Medulla oblongata (tissue), 1 donor: ENCODE measurements around the gene SERPINA6.
"Not testable (repeated sequence)": the region's sequence is repeated elsewhere in the genome, so short reads cannot be mapped to it uniquely, and the experiment has no call there.

Source experiments
- DNase-seq: peaks from one replicate; pipeline ENCODE4 v3.0.0-alpha.2; 2015; ENCODE audit errors: extremely low spot score

SERPINA6 gene

GRCh38 chr14:94322648-94323570, at the start of gene SERPINA6:
TSS of gene SERPINA6 (minus strand) at chr14:94323336. CDS start at chr14:94314648, 8,688 bp downstream.
- DNase-seq: no peak

GRCh38 chr14:94372021-94372605, 49.0 kb upstream of the SERPINA6 start:
- DNase-seq: no peak

- DNase-seq: no peak
These were observed 47.4 kb upstream of the SERPINA6 start for GRCh38 chr14:94370524-94370910.

GRCh38 chr14:94369766-94370523, 46.8 kb upstream of the SERPINA6 start:
- not testable (repeated sequence) for DNase-seq

DNA sequence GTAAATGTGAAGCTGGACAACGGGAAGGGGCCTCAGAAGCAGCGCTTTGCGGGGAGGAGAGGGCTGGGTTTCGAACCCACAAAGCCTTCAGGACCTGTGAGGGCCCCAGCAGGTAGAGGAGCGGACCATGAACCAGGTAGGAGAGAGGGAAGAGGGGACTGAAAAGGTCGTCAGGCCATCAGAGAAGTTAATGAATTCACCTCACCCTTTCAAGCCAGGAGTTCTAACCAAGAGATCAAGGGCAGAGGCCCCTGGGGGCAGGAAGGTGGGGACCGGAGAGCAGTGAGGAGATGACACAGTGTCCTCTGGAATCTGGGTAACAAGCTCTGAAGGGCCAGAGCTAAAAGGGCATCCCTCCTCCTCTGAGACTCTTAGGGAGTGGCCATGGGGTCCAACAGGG, 45.8 kb upstream of the SERPINA6 start:
- DNase-seq: no peak

DNA sequence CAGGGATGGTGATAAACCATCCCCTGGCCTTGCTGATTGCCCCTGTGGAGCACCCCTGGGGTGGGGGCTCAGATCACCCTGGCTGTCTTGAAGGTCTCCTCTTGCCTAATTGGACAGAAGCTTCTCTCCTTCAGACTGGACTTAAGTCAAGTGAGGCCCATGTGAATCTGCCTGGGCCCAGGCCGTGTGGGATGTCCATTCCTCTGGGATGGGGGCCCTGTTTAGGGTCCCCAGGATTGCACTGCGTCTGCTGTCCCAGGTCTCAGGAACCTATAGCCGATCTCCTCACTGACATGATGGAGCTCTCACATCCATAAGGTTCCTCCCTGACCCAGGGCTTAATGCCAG, 45.1 kb upstream of the SERPINA6 start:
- no peak for DNase-seq

DNA sequence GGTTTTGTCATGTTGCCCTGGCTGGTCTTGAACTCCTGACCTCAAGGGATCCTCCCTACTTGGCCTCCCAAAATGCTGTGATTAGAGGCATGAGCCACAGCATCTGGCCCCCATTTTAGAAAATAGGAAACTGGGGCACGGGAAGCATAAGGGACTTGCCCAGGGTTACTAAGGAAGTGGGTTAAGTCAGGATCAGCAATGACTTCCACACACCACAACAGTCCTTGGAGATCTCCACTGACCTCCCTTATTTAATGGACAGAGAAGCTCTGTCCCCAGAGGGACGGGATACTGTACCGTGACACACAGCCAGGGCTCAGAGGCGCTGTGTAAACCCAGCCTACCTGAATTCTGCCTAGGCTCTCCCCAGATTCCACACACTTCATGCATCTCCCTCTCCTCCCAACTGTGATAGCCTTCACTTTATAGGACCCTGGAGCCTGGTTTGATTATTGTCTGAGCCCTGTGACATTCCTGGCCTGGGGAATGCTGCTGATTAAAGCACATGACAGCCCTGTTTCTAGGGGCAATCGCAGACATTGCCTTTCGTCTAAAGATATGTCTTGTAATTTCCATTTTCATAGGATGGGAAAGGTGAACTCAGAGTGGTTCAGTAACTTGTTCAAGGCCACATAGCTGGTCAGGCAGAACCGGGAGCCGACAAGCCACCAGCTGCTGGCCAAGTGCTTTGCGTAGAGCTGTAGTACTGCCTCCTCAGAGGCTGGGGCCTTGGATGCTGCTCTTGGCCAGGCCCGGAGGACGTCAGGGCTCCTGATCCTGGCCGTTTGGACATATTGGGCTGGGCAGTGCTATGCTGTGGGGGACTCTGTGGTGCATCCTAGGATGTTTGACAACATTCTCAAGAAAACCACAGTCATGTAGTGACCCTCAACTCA, 44.5 kb upstream of the SERPINA6 start:
- DNase-seq: no peak

DNA sequence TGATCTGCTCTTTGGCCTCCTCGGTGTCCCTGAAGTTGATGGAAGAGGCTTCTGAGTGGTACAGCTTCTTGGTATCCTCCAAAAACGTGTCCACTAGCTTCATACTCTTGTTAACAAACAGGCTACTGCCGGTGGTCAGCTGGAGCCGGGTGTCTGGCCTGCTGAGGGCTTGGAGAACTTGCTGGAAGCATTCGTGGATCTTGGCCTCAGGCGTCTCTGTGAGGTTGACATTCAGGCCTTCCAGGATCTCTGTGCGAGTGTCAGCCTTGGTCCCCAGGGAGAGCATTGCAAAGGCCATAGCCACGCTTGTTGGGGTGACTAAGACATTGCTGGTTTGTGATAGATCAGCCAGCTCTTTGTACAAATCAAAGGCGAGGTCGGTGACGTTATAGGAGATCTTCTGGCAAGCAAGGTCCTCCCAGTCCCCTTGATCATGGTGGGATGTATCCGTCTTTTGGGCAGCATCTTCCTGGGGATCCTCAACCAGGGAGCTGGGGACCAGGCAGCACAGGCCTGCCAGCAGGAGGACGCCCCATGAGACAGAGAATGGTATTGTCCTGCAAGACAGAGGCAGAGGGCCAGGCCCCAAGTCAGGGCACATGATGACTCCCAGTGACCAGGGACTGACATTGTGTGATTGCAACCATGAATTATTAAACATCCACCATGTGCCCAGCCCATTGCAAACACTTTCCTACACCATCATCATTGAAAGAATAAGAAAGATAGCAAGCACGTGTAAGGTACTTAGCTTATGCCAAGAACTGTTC, 43.2 kb upstream of the SERPINA6 start, which contains the start of gene SERPINA2:
Gene SERPINA2 (minus strand): TSS at position 553 of the 770 bp plus-strand sequence.
- no peak for DNase-seq

GRCh38 chr14:94365624-94366023, 42.5 kb upstream of the SERPINA6 start:
- DNase-seq: no peak

DNA sequence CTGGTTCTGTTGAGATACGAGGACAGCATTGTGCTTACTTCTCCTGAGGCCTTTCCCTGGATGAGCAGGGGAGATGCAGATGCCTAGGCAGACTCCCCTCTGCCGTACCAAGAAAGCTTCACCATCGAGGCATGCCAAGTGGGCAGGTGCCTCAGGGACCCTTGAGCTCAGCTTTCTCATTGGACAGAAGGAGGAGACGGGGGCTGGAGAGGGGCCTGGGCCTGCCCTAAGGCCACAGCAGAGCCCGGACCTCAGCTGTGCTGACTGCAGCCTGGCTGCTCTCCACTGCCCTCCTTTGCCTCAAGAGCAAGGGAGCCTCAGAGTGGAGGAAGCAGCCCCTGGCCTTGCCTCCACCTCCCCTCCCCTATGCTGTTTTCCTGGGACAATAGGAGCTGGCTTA, 41.8 kb upstream of the SERPINA6 start:
- DNase-seq: no peak

- DNase-seq: no peak
These were observed 40.9 kb upstream of the SERPINA6 start for GRCh38 chr14:94364037-94364436.

DNA sequence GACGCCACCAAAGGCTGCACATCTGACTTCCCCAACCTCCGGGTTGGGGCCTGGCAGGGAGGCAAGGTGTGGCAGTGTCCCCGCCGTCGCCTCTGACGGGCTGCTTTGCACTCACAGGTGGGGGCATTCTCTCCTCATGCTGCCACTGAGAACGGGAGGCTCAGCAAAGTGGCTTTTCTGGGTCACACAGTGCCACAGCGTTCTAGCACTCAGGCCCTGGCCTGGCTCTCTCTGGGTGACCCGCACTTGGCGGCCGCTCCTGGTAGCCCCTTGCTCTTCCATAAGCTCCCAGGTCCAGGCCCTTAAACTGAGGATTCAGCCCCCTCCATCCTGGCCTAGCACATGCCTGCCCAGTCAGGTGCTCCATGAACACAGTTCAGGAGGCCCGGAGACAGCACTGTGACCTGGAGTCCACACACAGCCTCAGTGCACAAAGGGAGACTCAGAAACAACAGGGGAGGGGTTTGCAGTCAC, 40.1 kb upstream of the SERPINA6 start:
- DNase-seq: no peak

DNA sequence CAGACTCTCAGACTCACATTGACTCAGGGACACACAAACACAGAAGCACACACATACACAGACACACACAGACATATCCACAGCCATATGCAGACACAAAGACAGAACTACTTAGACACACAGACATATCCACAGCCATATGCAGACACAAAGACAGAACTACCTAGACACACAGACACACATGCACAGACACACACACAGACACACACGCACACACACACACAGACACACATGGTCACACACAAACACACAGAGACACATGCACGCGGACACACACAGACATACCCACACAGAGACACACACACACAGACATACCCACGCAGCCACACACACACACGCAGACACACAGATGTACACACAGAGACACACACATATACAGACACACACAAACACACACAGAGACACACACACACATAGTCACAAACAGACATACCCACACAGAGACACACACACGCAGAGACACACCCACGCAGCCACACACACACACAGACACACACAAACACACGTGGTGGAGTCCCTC, 39.5 kb upstream of the SERPINA6 start:
- no peak for DNase-seq

- no peak for DNase-seq
These were observed 38.5 kb upstream of the SERPINA6 start for GRCh38 chr14:94361682-94362081.

- DNase-seq: no peak
These were observed 37.9 kb upstream of the SERPINA6 start for GRCh38 chr14:94360945-94361565.

- no peak for DNase-seq
These were observed 34.0 kb upstream of the SERPINA6 start for GRCh38 chr14:94357166-94357565.

DNA sequence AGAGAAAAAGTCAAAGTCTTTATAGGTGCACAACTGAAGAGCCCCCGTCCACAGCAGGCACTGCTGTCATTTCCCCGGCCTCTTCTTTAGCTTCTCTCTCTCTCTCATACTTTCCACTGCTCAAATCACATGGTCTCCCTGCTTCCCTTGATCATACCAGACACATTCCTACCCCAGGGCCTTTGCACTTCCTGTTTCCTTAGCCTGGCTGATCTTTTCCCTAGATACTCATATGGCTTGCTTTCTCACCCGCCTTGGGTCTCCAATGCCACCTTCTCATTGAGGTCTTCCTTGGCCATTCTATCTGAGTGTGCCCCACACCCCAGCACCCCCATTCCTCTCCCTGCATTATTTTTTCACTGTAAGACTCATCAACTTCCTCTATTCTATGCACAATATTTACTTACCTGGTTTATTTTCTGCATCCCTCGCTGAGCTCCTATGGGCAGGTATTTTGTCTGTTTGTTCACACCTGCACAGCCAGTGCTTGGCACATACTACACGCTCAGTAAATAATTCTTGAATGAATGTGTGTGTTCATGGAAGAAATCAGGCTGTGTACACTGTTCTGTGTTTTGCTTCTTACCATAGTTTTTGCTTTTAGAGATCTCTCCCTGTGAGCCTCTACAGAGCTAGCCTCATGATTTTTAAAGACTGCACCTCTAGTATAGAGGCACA, 33.4 kb upstream of the SERPINA6 start:
- no peak for DNase-seq

DNA sequence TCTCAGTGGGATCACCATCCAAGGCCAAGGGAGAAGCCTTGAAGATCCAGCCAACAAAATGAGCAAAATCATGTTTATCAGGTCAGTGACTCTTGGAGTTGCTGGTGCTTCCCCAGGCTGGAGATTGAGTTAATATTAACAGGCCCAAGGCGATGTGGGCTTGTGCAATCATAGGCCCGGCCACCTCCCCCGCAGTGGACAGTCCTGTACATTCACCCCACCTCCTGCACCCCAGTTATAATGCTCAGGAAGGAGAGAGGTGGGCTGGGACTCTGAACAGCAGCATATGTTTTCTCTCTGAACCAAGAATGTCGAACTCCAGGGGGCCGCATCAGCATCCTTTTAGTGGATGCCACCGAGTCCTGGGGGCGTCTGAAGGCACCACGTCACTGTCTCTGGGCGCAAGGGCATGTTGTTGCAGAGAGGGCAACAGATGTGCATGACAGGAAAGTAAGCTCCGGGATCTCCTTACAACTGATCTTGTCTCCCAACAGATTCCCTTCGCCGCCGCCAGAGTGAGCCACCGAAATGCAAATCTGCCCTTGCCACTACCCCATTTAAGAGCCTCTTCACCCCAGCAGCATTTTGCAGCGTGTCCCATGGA, 32.2 kb upstream of the SERPINA6 start:
- DNase-seq: peak; percentile 55
